HepG2 (cell line): ENCODE data around the gene PLRG1. TPM values are rescaled to one million over a fixed set of nuclear protein-coding genes. Genes with fewer than 3 reads are reported as not detected.

Experiments
- ATAC-seq: fragments of 200-7000 bp; cut with Tn5 transposase; 3 replicates; pipeline ENCODE4 v1.9.1; 2020; ENCODE audit warnings: mild to moderate bottlenecking, moderate library complexity
- BruUV-seq: library from RNA; stranded (reverse); fragments of 400-500 nt; replicated peaks from 2 replicates; lab custom pipeline; 2021; lab: Mats Ljungman, UMichigan
- CTCF ChIA-PET: fragments of 300-600 bp; formaldehyde crosslinking; extraction: SDS; loops from one replicate; lab custom pipeline; 2021; ENCODE audit warnings: low total read pairs, inconsistent platforms, low intra/inter-chr PET ratio; lab: Yijun Ruan, JAX
- POLR2A ChIA-PET: fragments of 350-600 bp; sonication (Branson Sonifier 250); formaldehyde crosslinking; loops from one replicate; lab custom pipeline; 2020; ENCODE audit warnings: antibody characterized with exemption, inconsistent platforms; lab: Yijun Ruan, JAX
- DNase-seq: peaks from one replicate; pipeline ENCODE4 v3.0.0-alpha.2; 2015; ENCODE audit warnings: low spot score
- FAIRE-seq: peaks from 3 replicates; lab custom pipeline; 2011; peaks lifted over from hg19 to GRCh38; lab: Jason Lieb, UNC
- H2AFZ ChIP-seq: one replicate; pipeline ENCODE4 v1.6.1; 2011; ENCODE audit warnings: low read length, inconsistent platforms
- H3K27ac ChIP-seq: fragments of 300-600 bp; 3 replicates; pipeline ENCODE4 v1.8.0; 2011; ENCODE audit warnings: mixed run types, mild to moderate bottlenecking, mixed read lengths, low read length, inconsistent platforms; ENCODE audit not compliant: insufficient read depth; ENCODE audit errors: extremely low read length
- H3K27me3 ChIP-seq, 2 experiments: fragments of 200-600 bp in 1 of 2; 2 replicates in 1 of 2; 3 replicates in 1 of 2; pipeline versions ENCODE4 v1.6.0 to v1.8.0; 2011; ENCODE audit warnings: low read length in 2 of 2, mild to moderate bottlenecking in 2 of 2, moderate library complexity in 2 of 2, inconsistent platforms in 1 of 2; ENCODE audit not compliant: insufficient read depth in 2 of 2, control insufficient read depth in 1 of 2
- H3K36me3 ChIP-seq, 2 experiments: fragments of 200-600 bp in 1 of 2; replicated peaks in 1 of 2; 2 replicates in 1 of 2; 3 replicates in 1 of 2; pipeline versions ENCODE4 v1.5.1 to v1.8.0; 2011; ENCODE audit warnings: low read length in 2 of 2, inconsistent platforms in 1 of 2; ENCODE audit not compliant: insufficient read depth in 2 of 2, control insufficient read depth in 1 of 2
- H3K4me1 ChIP-seq: 2 replicates; pipeline ENCODE4 v1.5.1; 2012; ENCODE audit warnings: low read length, inconsistent platforms; ENCODE audit not compliant: insufficient read depth
- H3K4me2 ChIP-seq: 2 replicates; pipeline ENCODE4 v1.6.0; 2011; ENCODE audit warnings: low read depth, low read length, inconsistent platforms
- H3K4me3 ChIP-seq, 3 experiments: fragments of 200-600 bp in 1 of 3; sonication (generic), shearing (Covaris generic) in 1 of 3; replicated peaks in 1 of 3; 2 replicates each; pipeline ENCODE4 v1.5.1; 2011 to 2016; ENCODE audit warnings: low read length in 3 of 3, inconsistent platforms in 2 of 3, low read depth in 2 of 3, mild to moderate bottlenecking in 2 of 3, control low read depth in 1 of 3, mixed read lengths in 1 of 3; ENCODE audit not compliant: insufficient read depth in 1 of 3
- H3K79me2 ChIP-seq: one replicate; pipeline ENCODE4 v1.6.1; 2011; ENCODE audit warnings: low read length, inconsistent platforms; ENCODE audit not compliant: insufficient read depth
- H3K9ac ChIP-seq: 2 replicates; pipeline ENCODE4 v1.6.0; 2011; ENCODE audit warnings: mild to moderate bottlenecking, low read depth, low read length, inconsistent platforms; ENCODE audit not compliant: insufficient read depth
- H3K9me3 ChIP-seq: 2 replicates; pipeline ENCODE4 v1.5.1; 2012; ENCODE audit warnings: mild to moderate bottlenecking, low read length
- H4K20me1 ChIP-seq: 2 replicates; pipeline ENCODE4 v1.6.0; 2011; ENCODE audit warnings: inconsistent platforms, mild to moderate bottlenecking, low read length, moderate library complexity; ENCODE audit not compliant: insufficient read depth
- EP300 ChIP-seq, 3 experiments: sonication (generic) in 1 of 3; formaldehyde crosslinking in 1 of 3; IDR thresholded peaks; 2 replicates each; pipeline versions ENCODE4 v1.5.1 to v1.6.1; 2011 to 2020; ENCODE audit warnings: low read depth in 2 of 3, low read length in 2 of 3, borderline replicate concordance in 1 of 3, improper control_type of control experiment in 1 of 3, mild to moderate bottlenecking in 1 of 3, missing genetic modification reagents in 1 of 3, moderate library complexity in 1 of 3
- FOSL2 ChIP-seq: sonication (generic); formaldehyde crosslinking; IDR thresholded peaks from 2 replicates; pipeline ENCODE4 v1.4.0; 2020; ENCODE audit warnings: missing genetic modification reagents
- FOXM1 ChIP-seq: sonication (generic); formaldehyde crosslinking; IDR thresholded peaks from 2 replicates; pipeline ENCODE4 v1.5.0; 2020; ENCODE audit warnings: missing genetic modification reagents
- GATA4 ChIP-seq: sonication (generic); IDR thresholded peaks from 2 replicates; pipeline ENCODE4 v1.6.1; 2016; ENCODE audit warnings: antibody characterized with exemption, low read depth, borderline replicate concordance
- GRHL1 ChIP-seq: sonication (generic); formaldehyde crosslinking; conservative IDR thresholded peaks from 2 replicates; pipeline ENCODE4 v1.8.0; 2022; ENCODE audit warnings: missing genetic modification reagents
- HOXA3 ChIP-seq: sonication (generic); formaldehyde crosslinking; IDR thresholded peaks from 2 replicates; pipeline ENCODE4 v1.5.0; 2020; ENCODE audit warnings: missing genetic modification reagents
- JUND ChIP-seq: sonication (generic); formaldehyde crosslinking; IDR thresholded peaks from 2 replicates; pipeline ENCODE4 v1.8.0; 2022; ENCODE audit warnings: mild to moderate bottlenecking, missing genetic modification reagents
- MED8 ChIP-seq: sonication (generic); formaldehyde crosslinking; IDR thresholded peaks from 2 replicates; pipeline ENCODE4 v1.8.1; 2023; ENCODE audit warnings: mild to moderate bottlenecking, missing genetic modification reagents; ENCODE audit not compliant: insufficient replicate concordance
- MIXL1 ChIP-seq: IDR thresholded peaks from 2 replicates; pipeline ENCODE4 v1.6.1; 2016
- MTF1 ChIP-seq: sonication (generic); formaldehyde crosslinking; IDR thresholded peaks from 2 replicates; pipeline ENCODE4 v1.5.0; 2020; ENCODE audit warnings: missing genetic modification reagents
- ZBTB33 ChIP-seq: sonication (generic); formaldehyde crosslinking; IDR thresholded peaks from 2 replicates; pipeline ENCODE4 v1.4.0; 2020; ENCODE audit warnings: missing genetic modification reagents
- ZC3H13 ChIP-seq: sonication (generic); formaldehyde crosslinking; IDR thresholded peaks from 2 replicates; pipeline ENCODE4 v1.8.1; 2023; ENCODE audit warnings: mild to moderate bottlenecking, missing genetic modification reagents, moderate library complexity
- ZNF276 ChIP-seq: sonication (generic); formaldehyde crosslinking; IDR thresholded peaks from 2 replicates; pipeline ENCODE4 v1.4.0; 2020; ENCODE audit warnings: mild to moderate bottlenecking, low read depth, missing genetic modification reagents
- ZNF3 ChIP-seq: IDR thresholded peaks from 2 replicates; pipeline ENCODE4 v1.7.0; 2017; ENCODE audit warnings: inconsistent platforms
- ZNF33B ChIP-seq: sonication (generic); formaldehyde crosslinking; IDR thresholded peaks from 2 replicates; pipeline ENCODE4 v1.5.1; 2020; ENCODE audit warnings: mild to moderate bottlenecking, missing genetic modification reagents
- ZNF34 ChIP-seq: sonication (generic); formaldehyde crosslinking; IDR thresholded peaks from 2 replicates; pipeline ENCODE4 v1.4.0; 2020; ENCODE audit warnings: mild to moderate bottlenecking, missing genetic modification reagents, borderline replicate concordance
- ZNF484 ChIP-seq: sonication (generic); formaldehyde crosslinking; IDR thresholded peaks from 2 replicates; pipeline ENCODE4 v1.5.1; 2020; ENCODE audit warnings: mild to moderate bottlenecking, low read depth, missing genetic modification reagents, borderline replicate concordance
- ZNF576 ChIP-seq: sonication (generic); formaldehyde crosslinking; IDR thresholded peaks from 2 replicates; pipeline ENCODE4 v1.4.0; 2020; ENCODE audit warnings: mild to moderate bottlenecking, missing genetic modification reagents
- ZNF737 ChIP-seq: sonication (generic); formaldehyde crosslinking; IDR thresholded peaks from 2 replicates; pipeline ENCODE4 v1.5.0; 2020; ENCODE audit warnings: missing genetic modification reagents, mild to moderate bottlenecking, borderline replicate concordance
- WGBS: methylation state at CpG from one replicate; pipeline ENCODE4 v1.1.6; 2017; ENCODE audit warnings: low lambda C conversion rate; 5-methylcytosine and 5-hydroxymethylcytosine counted together
- in situ Hi-C: cut with HindIII; loops from 2 replicates; pipeline ENCODE4 v1.10.0; 2017; ENCODE audit warnings: low pct_unique_long_range_greater_than_20kb; ENCODE audit not compliant: extremely low pct_ligation_motif_present
- intact Hi-C: fragments of 100-400 bp; cut with micrococcal nuclease; formaldehyde crosslinking; loops from one replicate; pipeline ENCODE4 v1.10.0; 2022; ENCODE audit not compliant: unreplicated experiment
- polyA plus RNA-seq, 8 experiments: library from polyadenylated mRNA; depleted of rRNA in 3 of 8; stranded (reverse) in 7 of 8; unstranded in 1 of 8; fragments of >200 nt; fragmentation: Illumina TruSeq in 4 of 8; extraction: Trizol in 4 of 8; gene quantifications; 2 replicates each; pipeline versions ENCODE4 v1.2.1 to v1.2.3, GENCODE V29; 2011 to 2016; ENCODE audit warnings: low read depth in 4 of 8, missing spikeins in 1 of 8, mixed read lengths in 1 of 8; ENCODE audit not compliant: insufficient read depth in 1 of 8
- total RNA-seq, 5 experiments: library from RNA; depleted of rRNA; stranded (reverse); fragments of >200 nt; fragmentation: Illumina TruSeq; extraction: Trizol; gene quantifications; 2 replicates each; pipeline ENCODE4 v1.2.3, GENCODE V29; 2016; ENCODE audit warnings: low read depth in 1 of 5

Gene PLRG1
- total and polyA plus RNA-seq, 2 of the 13 experiments (the other 11 are each of a cell fraction or from before 2014, with no cell fraction given), result 77.3 to 110 TPM

GRCh38 chr4:154519214-154519613 lies 31.0 kb downstream of the PLRG1 start (continued):
- no peak for TF ChIP-seq GRHL1 (CRISPR knock-in tag)
- TF ChIP-seq ZNF3 (CRISPR knock-in tag), result no peak
- TF ChIP-seq HOXA3 (CRISPR knock-in tag), result no peak
- TF ChIP-seq FOSL2 (CRISPR knock-in tag), result no peak
- TF ChIP-seq ZBTB33 (CRISPR knock-in tag), result no peak
- TF ChIP-seq, all 625 proteins: peak for 0

GRCh38 chr4:154517591-154517990 lies 32.6 kb downstream of the PLRG1 start:
- Histone ChIP-seq H3K79me2 (no peaks in the 10 kb centered on the region), H2AFZ (no peak overlapping the region), H3K4me1 (no peaks in the 10 kb centered on the region), H3K27me3 (peaks cover 0 to 11% of the 10 kb centered on the region in 2 experiments; a peak in 2 of 5 replicates), H3K36me3 (no peaks in the 10 kb centered on the region), H3K9me3 (no peaks in the 10 kb centered on the region), H3K4me3 (no peak overlapping the region), H4K20me1 (no peaks in the 10 kb centered on the region), H3K4me2 (no peak overlapping the region), H3K9ac (no peak overlapping the region), H3K27ac (no peak overlapping the region)
- FAIRE-seq, result no peak
- ChIA-PET CTCF (no interaction called here), POLR2A (no interaction called here)
- ATAC-seq, result no peak
- intact Hi-C loops (no loop called here), in situ Hi-C loops (no loop called here)
- 4% methylated on average over 4 of the region's 4 CpGs for WGBS
- no TSS peak for BruUV-seq
- no peak for DNase-seq
- TF ChIP-seq ZNF33B (CRISPR knock-in tag) (no peak), JUND (CRISPR knock-in tag) (no peak), FOXM1 (no peak), MTF1 (CRISPR knock-in tag) (no peak), EP300 (IDR thresholded peaks at IDR 0.05; ENCODE audit: low read depth in 2 of 2, low read length in 2 of 2) (no peak), EP300 (CRISPR knock-in tag; IDR thresholded peaks at IDR 0.05; ENCODE audit: borderline replicate concordance) (no peak), ZNF576 (no peak), ZC3H13 (no peak), ZNF34 (CRISPR knock-in tag) (no peak), ZNF737 (CRISPR knock-in tag) (no peak), MIXL1 (CRISPR knock-in tag) (no peak), MED8 (CRISPR knock-in tag) (no peak), ZNF484 (CRISPR knock-in tag) (no peak), GATA4 (no peak), ZNF276 (CRISPR knock-in tag) (no peak)
